BE2C (cell line): ENCODE results near the gene KCNIP4.

Source experiments
- DNase-seq: peaks from one replicate; pipeline ENCODE4 v3.0.0-alpha.2; 2020
- H3K27me3 ChIP-seq: fragments of 250-450 bp; sonication (Bioruptor Pico); 2 replicates; pipeline ENCODE4 v1.5.1; 2020; ENCODE audit warnings: mild to moderate bottlenecking
- H3K36me3 ChIP-seq: fragments of 250-450 bp; sonication (Bioruptor Pico); 2 replicates; pipeline ENCODE4 v1.5.1; 2020; ENCODE audit warnings: mild to moderate bottlenecking
- H3K4me1 ChIP-seq: fragments of 250-450 bp; sonication (Bioruptor Pico); 2 replicates; pipeline ENCODE4 v1.5.1; 2020
- H3K4me3 ChIP-seq: 2 replicates; pipeline ENCODE4 v1.5.1; 2011; ENCODE audit warnings: low read depth, low read length
- H3K9me3 ChIP-seq: fragments of 250-450 bp; sonication (Bioruptor Pico); 2 replicates; pipeline ENCODE4 v1.5.1; 2020
- TF ChIP-seq, protein P1 (sequence below): IDR thresholded peaks from 2 replicates; pipeline ENCODE4 v1.5.1; 2012; ENCODE audit warnings: mild to moderate bottlenecking, low read depth, low read length

Gene KCNIP4

DNA sequence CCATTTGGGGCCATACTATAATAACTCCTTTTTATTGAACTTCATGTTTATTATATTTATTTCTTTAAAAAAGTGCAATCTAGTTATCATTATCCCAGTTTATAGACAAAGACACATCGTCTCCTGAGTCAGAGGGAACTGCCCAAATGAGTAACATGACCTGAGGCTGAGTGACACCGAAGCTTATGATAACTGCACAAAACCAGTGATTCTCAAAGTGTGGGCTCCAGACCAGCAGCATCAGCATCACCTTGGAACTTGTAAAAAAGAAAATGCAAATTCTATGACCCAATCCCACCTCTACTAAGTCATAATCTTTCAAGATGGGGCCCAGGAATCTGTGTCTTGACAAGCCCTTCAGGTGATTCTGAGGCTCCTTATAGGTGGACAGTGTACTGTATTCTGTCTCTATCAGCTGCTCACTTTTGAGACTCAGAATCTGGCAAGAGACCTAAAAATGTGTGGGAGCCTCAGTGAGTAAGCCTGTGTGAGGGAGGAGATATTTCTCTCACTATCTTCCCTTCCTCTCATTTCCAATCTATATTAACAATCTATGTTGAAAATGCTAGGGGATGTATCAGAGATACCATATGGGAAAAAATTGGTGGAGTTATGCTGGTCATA lies 1101.3 kb downstream of the KCNIP4 start:
- Histone ChIP-seq H3K4me1 (no peaks in the 10 kb centered on the region), H3K4me3 (no peak overlapping the region), H3K9me3 (no peaks in the 10 kb centered on the region), H3K36me3 (no peaks in the 10 kb centered on the region), H3K27me3 (no peaks in the 10 kb centered on the region)
- TF ChIP-seq, protein P1, sequence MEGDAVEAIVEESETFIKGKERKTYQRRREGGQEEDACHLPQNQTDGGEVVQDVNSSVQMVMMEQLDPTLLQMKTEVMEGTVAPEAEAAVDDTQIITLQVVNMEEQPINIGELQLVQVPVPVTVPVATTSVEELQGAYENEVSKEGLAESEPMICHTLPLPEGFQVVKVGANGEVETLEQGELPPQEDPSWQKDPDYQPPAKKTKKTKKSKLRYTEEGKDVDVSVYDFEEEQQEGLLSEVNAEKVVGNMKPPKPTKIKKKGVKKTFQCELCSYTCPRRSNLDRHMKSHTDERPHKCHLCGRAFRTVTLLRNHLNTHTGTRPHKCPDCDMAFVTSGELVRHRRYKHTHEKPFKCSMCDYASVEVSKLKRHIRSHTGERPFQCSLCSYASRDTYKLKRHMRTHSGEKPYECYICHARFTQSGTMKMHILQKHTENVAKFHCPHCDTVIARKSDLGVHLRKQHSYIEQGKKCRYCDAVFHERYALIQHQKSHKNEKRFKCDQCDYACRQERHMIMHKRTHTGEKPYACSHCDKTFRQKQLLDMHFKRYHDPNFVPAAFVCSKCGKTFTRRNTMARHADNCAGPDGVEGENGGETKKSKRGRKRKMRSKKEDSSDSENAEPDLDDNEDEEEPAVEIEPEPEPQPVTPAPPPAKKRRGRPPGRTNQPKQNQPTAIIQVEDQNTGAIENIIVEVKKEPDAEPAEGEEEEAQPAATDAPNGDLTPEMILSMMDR: no peak
- DNase-seq: no peak

GRCh38 chr4:20844311-20844710 lies 1104.3 kb downstream of the KCNIP4 start:
- H3K27me3 ChIP-seq: no peaks in the 10 kb centered on the region
- no peak overlapping the region for H3K4me3 ChIP-seq
- DNase-seq: no peak
- no peaks in the 10 kb centered on the region for H3K36me3 ChIP-seq
- no peaks in the 10 kb centered on the region for H3K9me3 ChIP-seq
- TF ChIP-seq, protein P1: no peak
- no peaks in the 10 kb centered on the region for H3K4me1 ChIP-seq

- no peaks in the 10 kb centered on the region for H3K27me3 ChIP-seq
- DNase-seq: no peak
- H3K4me1 ChIP-seq: no peaks in the 10 kb centered on the region
- H3K4me3 ChIP-seq: no peak overlapping the region
- TF ChIP-seq, protein P1: no peak
- H3K36me3 ChIP-seq: no peaks in the 10 kb centered on the region
- no peaks in the 10 kb centered on the region for H3K9me3 ChIP-seq
Observed at GRCh38 chr4:20840648-20841190, 1107.9 kb downstream of the KCNIP4 start.

GRCh38 chr4:20839957-20840356 lies 1108.6 kb downstream of the KCNIP4 start:
- TF ChIP-seq, protein P1: no peak
- no peaks in the 10 kb centered on the region for H3K27me3 ChIP-seq
- H3K36me3 ChIP-seq: no peaks in the 10 kb centered on the region
- no peaks in the 10 kb centered on the region for H3K4me1 ChIP-seq
- H3K9me3 ChIP-seq: no peaks in the 10 kb centered on the region
- no peak overlapping the region for H3K4me3 ChIP-seq
- no peak for DNase-seq

DNA sequence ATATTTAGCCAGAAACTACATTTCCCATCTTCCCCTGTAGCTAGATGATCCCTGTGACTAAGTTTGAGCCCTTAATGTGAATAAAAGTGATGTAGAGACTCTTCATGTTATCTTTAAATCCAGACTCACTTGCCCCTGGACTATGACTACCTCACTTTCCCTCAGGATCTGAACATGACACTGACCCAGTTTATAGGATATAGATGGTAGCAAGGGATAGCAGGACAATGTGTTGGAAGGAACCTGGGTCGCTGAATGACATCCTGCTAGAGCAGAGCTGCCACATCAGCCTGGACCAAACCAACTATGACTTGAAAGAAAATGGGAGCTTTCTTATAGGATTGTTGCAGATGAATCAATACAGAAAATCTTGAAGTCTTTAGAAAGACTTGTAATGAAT lies 1110.1 kb downstream of the KCNIP4 start:
- H3K4me1 ChIP-seq: no peaks in the 10 kb centered on the region
- no peak for DNase-seq
- TF ChIP-seq, protein P1: no peak
- no peaks in the 10 kb centered on the region for H3K9me3 ChIP-seq
- no peaks in the 10 kb centered on the region for H3K27me3 ChIP-seq
- no peaks in the 10 kb centered on the region for H3K36me3 ChIP-seq
- no peak overlapping the region for H3K4me3 ChIP-seq

DNA sequence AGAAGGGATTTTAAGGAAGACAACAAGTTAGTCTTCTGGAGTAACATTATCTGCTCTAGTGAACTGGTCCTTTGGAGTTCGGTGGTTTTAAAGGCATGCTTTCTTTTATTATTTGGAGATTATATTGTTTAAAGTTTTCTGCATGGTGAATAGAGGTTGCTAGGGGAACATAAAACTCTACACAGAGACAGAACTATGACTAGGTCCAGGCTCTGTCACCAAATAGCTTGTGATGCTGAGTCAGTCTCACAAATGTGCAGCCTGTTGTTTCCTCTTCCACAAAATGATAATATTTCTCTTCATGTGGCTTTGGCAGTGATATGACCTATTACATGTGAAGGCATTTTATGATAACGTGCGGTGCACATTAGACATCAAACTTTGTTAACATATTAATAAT lies 1115.7 kb downstream of the KCNIP4 start:
- no peaks in the 10 kb centered on the region for H3K9me3 ChIP-seq
- no peaks in the 10 kb centered on the region for H3K27me3 ChIP-seq
- H3K4me1 ChIP-seq: no peaks in the 10 kb centered on the region
- no peak overlapping the region for H3K4me3 ChIP-seq
- TF ChIP-seq, protein P1: no peak
- DNase-seq: no peak
- no peaks in the 10 kb centered on the region for H3K36me3 ChIP-seq
